ENCODE measurements around the gene TDRD9. TPM values are rescaled to one million over a fixed set of nuclear protein-coding genes. Genes with fewer than 3 reads are reported as not detected.

The TDRD9 gene
- total and polyA plus RNA-seq, 2 experiments from 2014 or later: 0.24 TPM; not detected in 1

DNA sequence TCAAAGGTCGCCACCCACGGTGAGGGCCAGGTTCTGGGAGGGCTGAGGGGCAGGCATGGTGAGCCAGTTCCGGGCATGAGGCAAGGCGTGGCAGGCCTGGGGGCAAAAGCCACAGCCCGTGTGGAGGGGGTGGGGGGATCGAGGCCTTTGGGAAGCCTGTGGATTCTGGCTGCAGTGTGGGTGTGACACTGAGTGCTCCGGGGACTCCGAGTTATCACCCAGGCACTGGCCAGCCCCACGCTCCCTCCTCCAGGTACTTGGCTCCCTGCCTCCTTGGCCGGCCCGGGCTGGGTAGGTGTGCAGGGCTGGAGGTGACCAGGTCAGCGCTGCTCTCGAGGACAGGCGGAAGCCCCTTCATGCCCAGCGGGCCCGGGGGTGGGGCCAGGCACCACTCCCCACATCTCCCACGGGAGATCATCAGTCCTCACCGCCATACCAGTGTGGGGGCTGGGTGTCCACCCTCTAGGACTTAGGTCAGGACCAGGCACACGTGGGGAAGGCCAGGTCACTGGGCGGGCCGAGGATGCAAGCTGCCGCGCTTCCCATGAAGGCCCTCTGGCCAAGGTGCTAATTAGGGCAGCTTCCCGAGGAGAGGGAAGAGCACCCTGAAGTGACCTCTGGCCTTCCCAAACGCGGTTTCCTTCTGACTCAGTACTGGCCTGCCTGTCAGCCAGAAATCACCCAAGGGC is 34.1 kb upstream of the TDRD9 start (continued):
- TF ChIP-seq, protein P1, sequence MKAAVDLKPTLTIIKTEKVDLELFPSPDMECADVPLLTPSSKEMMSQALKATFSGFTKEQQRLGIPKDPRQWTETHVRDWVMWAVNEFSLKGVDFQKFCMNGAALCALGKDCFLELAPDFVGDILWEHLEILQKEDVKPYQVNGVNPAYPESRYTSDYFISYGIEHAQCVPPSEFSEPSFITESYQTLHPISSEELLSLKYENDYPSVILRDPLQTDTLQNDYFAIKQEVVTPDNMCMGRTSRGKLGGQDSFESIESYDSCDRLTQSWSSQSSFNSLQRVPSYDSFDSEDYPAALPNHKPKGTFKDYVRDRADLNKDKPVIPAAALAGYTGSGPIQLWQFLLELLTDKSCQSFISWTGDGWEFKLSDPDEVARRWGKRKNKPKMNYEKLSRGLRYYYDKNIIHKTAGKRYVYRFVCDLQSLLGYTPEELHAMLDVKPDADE (IDR thresholded peaks at IDR 0.05): no peak
- TF ChIP-seq, protein P2, sequence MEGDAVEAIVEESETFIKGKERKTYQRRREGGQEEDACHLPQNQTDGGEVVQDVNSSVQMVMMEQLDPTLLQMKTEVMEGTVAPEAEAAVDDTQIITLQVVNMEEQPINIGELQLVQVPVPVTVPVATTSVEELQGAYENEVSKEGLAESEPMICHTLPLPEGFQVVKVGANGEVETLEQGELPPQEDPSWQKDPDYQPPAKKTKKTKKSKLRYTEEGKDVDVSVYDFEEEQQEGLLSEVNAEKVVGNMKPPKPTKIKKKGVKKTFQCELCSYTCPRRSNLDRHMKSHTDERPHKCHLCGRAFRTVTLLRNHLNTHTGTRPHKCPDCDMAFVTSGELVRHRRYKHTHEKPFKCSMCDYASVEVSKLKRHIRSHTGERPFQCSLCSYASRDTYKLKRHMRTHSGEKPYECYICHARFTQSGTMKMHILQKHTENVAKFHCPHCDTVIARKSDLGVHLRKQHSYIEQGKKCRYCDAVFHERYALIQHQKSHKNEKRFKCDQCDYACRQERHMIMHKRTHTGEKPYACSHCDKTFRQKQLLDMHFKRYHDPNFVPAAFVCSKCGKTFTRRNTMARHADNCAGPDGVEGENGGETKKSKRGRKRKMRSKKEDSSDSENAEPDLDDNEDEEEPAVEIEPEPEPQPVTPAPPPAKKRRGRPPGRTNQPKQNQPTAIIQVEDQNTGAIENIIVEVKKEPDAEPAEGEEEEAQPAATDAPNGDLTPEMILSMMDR (conservative IDR thresholded peaks at IDR 0.05; ENCODE audit: low read depth in 2 of 2): no peak
- TF ChIP-seq JUNB (IDR thresholded peaks at IDR 0.05; ENCODE audit: unreplicated experiment) (no peak), ZNF114 (CRISPR knock-in tag; IDR thresholded peaks at IDR 0.05) (no peak), POLR2AphosphoS5 (IDR thresholded peaks at IDR 0.05; ENCODE audit: low read depth) (no peak), REST (IDR thresholded peaks at IDR 0.05; ENCODE audit: unreplicated experiment) (no peak), EZH2 (IDR thresholded peaks at IDR 0.05; ENCODE audit: low read depth, unreplicated experiment) (no peak), CREB1 (CRISPR knock-in tag; IDR thresholded peaks at IDR 0.05; ENCODE audit: low read depth) (no peak)

DNA sequence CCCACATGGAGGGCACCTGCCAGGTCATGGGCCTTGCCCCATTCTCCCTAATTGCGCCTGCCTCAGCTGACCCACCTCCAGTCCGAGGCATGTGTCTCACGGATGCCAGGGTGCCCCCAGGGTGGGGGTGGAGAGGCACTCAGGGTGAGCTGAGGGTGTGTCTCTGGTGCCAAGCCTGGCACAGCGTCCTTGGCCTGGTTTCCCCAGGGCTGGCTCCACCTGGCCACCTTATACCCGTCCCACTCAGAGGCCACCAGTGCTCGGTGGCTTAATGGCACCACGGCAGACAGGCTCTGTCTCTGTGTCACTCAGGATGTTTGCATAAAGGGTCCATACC is 33.6 kb upstream of the TDRD9 start:
- Histone ChIP-seq H3F3A (replicated peaks; ENCODE audit: low read depth) (no peaks in the 10 kb centered on the region), H3K27me3 (ENCODE audit: insufficient read depth) (no peaks in the 10 kb centered on the region), H2AFZ (no peak overlapping the region), H3K4me2 (no peak overlapping the region), H4K20me1 (replicated peaks; ENCODE audit: insufficient read depth) (no peaks in the 10 kb centered on the region), H3K27ac (ENCODE audit: low read depth) (no peak overlapping the region), H3K79me2 (replicated peaks; ENCODE audit: insufficient read depth) (no peaks in the 10 kb centered on the region), H3K9me2 (ENCODE audit: insufficient read depth) (no peaks in the 10 kb centered on the region), H3K36me3 (ENCODE audit: insufficient read depth) (no peaks in the 10 kb centered on the region), H3K4me1 (ENCODE audit: insufficient read depth) (no peaks in the 10 kb centered on the region), H3K4me3 (no peak overlapping the region)
- Mint-ChIP-seq H3K27ac (no peak overlapping the region), H3K4me3 (no peak overlapping the region), H3K27me3 (ENCODE audit: insufficient read depth, low read depth, poor library complexity) (peaks cover 15% of the 10 kb centered on the region), H3K4me1 (peaks cover 6% of the 10 kb centered on the region; the same call in 2 of the 3 replicates), H3K9me3 (peaks cover 10% of the 10 kb centered on the region), H3K36me3 (ENCODE audit: low read depth) (peaks cover 5% of the 10 kb centered on the region; the same call in 2 of the 3 replicates)
- DNase-seq (ENCODE audit: low spot score): no peak
- ATAC-seq: no peak
- no peak for TF ChIP-seq STAT1 (IDR thresholded peaks at IDR 0.05; ENCODE audit: unreplicated experiment)
- no peak for TF ChIP-seq JUNB (IDR thresholded peaks at IDR 0.05; ENCODE audit: unreplicated experiment)
- TF ChIP-seq EZH2 (IDR thresholded peaks at IDR 0.05; ENCODE audit: low read depth, unreplicated experiment): no peak
- TF ChIP-seq, protein P1 (IDR thresholded peaks at IDR 0.05): no peak
- TF ChIP-seq REST (IDR thresholded peaks at IDR 0.05; ENCODE audit: unreplicated experiment): no peak

Data from GM23338 (cell line).